Upper lobe of left lung (tissue), 6 donors: ENCODE data around the gene TM4SF18. TPM values are rescaled to one million over a fixed set of nuclear protein-coding genes. Genes with fewer than 3 reads are reported as not detected.

Experiments
- ATAC-seq, 2 donors: fragments of 200-7000 bp; cut with Tn5 transposase; one replicate each; pipeline ENCODE4 v1.9.1; 2022; ENCODE audit warnings: mild to moderate bottlenecking in 2 of 2, moderate library complexity in 2 of 2; ENCODE audit not compliant: low FRiP score in 2 of 2
- DNase-seq, 2 donors: peaks; one replicate each; pipeline ENCODE4 v3.0.0-alpha.2; 2019 to 2020
- H3K27ac ChIP-seq, 4 donors: fragments of 200-600 bp; sonication (generic); one replicate each; pipeline ENCODE4 v1.5.1; 2016 to 2019
- H3K27me3 ChIP-seq, 4 donors: fragments of 200-600 bp; sonication (generic); one replicate each; pipeline ENCODE4 v1.5.1; 2017 to 2019
- H3K36me3 ChIP-seq, 4 donors: fragments of 200-600 bp; sonication (generic); one replicate each; pipeline ENCODE4 v1.5.1; 2016 to 2019
- H3K4me1 ChIP-seq, 4 donors: fragments of 200-600 bp; sonication (generic); one replicate each; pipeline ENCODE4 v1.5.1; 2018 to 2019
- H3K4me3 ChIP-seq, 4 donors: fragments of 200-600 bp; sonication (generic); one replicate each; pipeline ENCODE4 v1.5.1; 2017 to 2019; ENCODE audit warnings: mild to moderate bottlenecking in 2 of 4, moderate library complexity in 1 of 4
- H3K9me3 ChIP-seq, 4 donors: fragments of 200-600 bp; sonication (generic); one replicate each; pipeline ENCODE4 v1.5.1; 2018 to 2019
- CTCF ChIP-seq, 6 experiments: fragments of 450-650 bp in 4 of 6; fragments of 200-600 bp in 2 of 6; sonication (generic) in 2 of 6; IDR thresholded peaks; one replicate each; pipeline ENCODE4 v1.5.1; 2016 to 2019; ENCODE audit warnings: antibody characterized with exemption in 6 of 6
- EP300 ChIP-seq, 4 donors: sonication (generic); formaldehyde crosslinking; IDR thresholded peaks; one replicate each; pipeline ENCODE4 v1.5.1; 2017; ENCODE audit warnings: antibody characterized with exemption in 4 of 4, control low read depth in 2 of 4
- POLR2A ChIP-seq, 4 donors: fragments of 450-650 bp; IDR thresholded peaks; one replicate each; pipeline ENCODE4 v1.5.1; 2016 to 2017; ENCODE audit warnings: antibody characterized with exemption in 4 of 4, mild to moderate bottlenecking in 2 of 4
- POLR2AphosphoS5 ChIP-seq, 2 donors: sonication (generic); formaldehyde crosslinking; IDR thresholded peaks; one replicate each; pipeline ENCODE4 v1.5.1; 2017; ENCODE audit warnings: antibody characterized with exemption in 2 of 2
- WGBS, 2 donors: methylation state at CpG; one replicate each; pipeline ENCODE4 v1.1.5; 2017 to 2018; 5-methylcytosine and 5-hydroxymethylcytosine counted together
- total RNA-seq, 6 donors: library from RNA; depleted of rRNA in 4 of 6; stranded (reverse); fragments of >200 nt in 4 of 6; gene quantifications; one replicate each; pipeline versions ENCODE4 v1.1.0 to v1.2.1, GENCODE V29; 2016 to 2021
- donor health status: DM: no; HTN: no; CAD: no; lungs with moderate emphysema.
- donor health status: DM: no; HTN: yes; CAD: no; lungs with severe emphysema.

The TM4SF18 gene
- total RNA-seq, 6 donors from 2014 or later, result 0.55 to 16.6 (median 2.5) TPM

DNA sequence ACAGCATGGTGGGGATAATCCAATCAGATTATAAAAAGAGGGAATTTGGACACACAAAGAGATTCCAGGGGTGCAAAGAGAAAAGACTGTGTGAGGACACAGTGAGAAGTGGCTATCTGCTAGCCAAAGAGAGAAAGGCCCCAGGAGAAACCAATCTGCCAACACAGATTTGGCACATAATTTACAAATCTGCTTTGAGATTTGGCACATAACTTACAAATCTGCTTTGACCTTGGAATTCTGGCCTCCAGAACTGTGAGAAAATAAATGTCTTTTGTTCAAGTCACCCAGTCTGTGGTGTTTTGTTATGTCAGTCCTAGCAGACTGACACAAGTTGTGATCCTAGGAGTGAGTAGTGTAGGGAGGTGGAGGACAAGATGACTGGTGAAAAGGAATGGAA is 3.5 kb upstream of the TM4SF18 start:
- H3K27ac ChIP-seq, result peak overlapping the region in 1 of 4 donors; percentile 0
- H3K9me3 ChIP-seq, result no peaks in the 10 kb centered on the region
- H3K4me3 ChIP-seq, result no peak overlapping the region
- no peaks in the 10 kb centered on the region for H3K36me3 ChIP-seq
- ATAC-seq (no peak), DNase-seq (no peak)
- H3K4me1 ChIP-seq, result peaks cover 14 to 33% (median 21%) of the 10 kb centered on the region in 4 donors
- no peaks in the 10 kb centered on the region for H3K27me3 ChIP-seq
- no peak for TF ChIP-seq EP300 (IDR thresholded peaks at IDR 0.05)
- no peak for TF ChIP-seq POLR2A (IDR thresholded peaks at IDR 0.05)
- TF ChIP-seq POLR2AphosphoS5 (IDR thresholded peaks at IDR 0.05), result no peak
- TF ChIP-seq CTCF (IDR thresholded peaks at IDR 0.05), result no peak

GRCh38 chr3:149332771-149333170 is 665 bp downstream of the TM4SF18 start:
- H3K4me3 ChIP-seq, result peak overlapping the region in 1 of 4 donors; percentile 32
- ATAC-seq (no peak), DNase-seq (no peak)
- no peaks in the 10 kb centered on the region for H3K36me3 ChIP-seq
- no peaks in the 10 kb centered on the region for H3K9me3 ChIP-seq
- H3K4me1 ChIP-seq, result peaks cover 0 to 7% (median 6%) of the 10 kb centered on the region in 4 donors
- H3K27me3 ChIP-seq, result no peaks in the 10 kb centered on the region
- no peak for TF ChIP-seq EP300 (IDR thresholded peaks at IDR 0.05)
- no peak for TF ChIP-seq CTCF (IDR thresholded peaks at IDR 0.05)
- TF ChIP-seq POLR2A (IDR thresholded peaks at IDR 0.05), result no peak
- no peak for TF ChIP-seq POLR2AphosphoS5 (IDR thresholded peaks at IDR 0.05)
- H3K27ac ChIP-seq, result peak overlapping the region; percentile 16 to 49 (median 33)

- Histone ChIP-seq H3K27ac (peak overlapping the region; percentile 16 to 49 (median 33)), H3K4me3 (peak overlapping the region in 1 of 4 donors; percentile 32), H3K36me3 (no peaks in the 10 kb centered on the region), H3K4me1 (peaks cover 0 to 7% (median 6%) of the 10 kb centered on the region in 4 donors), H3K9me3 (no peaks in the 10 kb centered on the region), H3K27me3 (no peaks in the 10 kb centered on the region)
- 7 to 12% methylated on average over 1 of the region's 1 CpG for WGBS, 2 donors
- ATAC-seq (no peak), DNase-seq (no peak)
- TF ChIP-seq POLR2A (IDR thresholded peaks at IDR 0.05), result no peak
- peak in 1 of 4 donors; percentile 22 for TF ChIP-seq EP300 (IDR thresholded peaks at IDR 0.05)
These were observed 1.1 kb downstream of the TM4SF18 start for GRCh38 chr3:149332227-149332765.

DNA sequence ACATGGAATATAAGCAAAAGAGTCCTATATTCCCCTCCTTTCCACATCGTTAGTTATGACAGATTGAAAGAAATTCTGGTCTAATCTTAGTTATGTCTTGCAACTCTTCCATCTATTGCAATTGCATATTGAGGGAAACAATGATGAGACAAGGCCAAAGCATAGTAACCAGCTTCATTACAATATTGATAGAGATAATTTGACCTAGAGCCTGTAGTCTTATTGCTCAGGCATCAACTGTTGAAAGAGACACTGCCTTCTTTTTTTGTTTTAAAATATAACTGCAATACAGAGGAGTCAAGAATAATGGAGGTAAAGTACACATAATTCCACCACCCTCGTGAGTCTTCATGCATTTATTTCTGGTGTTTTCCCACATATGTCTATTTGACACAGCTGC is 2.0 kb downstream of the TM4SF18 start:
- Histone ChIP-seq H3K27me3 (no peaks in the 10 kb centered on the region), H3K4me3 (peak overlapping the region in 1 of 4 donors; percentile 14), H3K9me3 (no peaks in the 10 kb centered on the region), H3K4me1 (peaks cover 0 to 7% (median 6%) of the 10 kb centered on the region in 4 donors), H3K27ac (no peak overlapping the region), H3K36me3 (no peaks in the 10 kb centered on the region)
- no peak for TF ChIP-seq POLR2A (IDR thresholded peaks at IDR 0.05)
- TF ChIP-seq POLR2AphosphoS5 (IDR thresholded peaks at IDR 0.05), result no peak
- TF ChIP-seq EP300 (IDR thresholded peaks at IDR 0.05), result no peak
- no peak for TF ChIP-seq CTCF (IDR thresholded peaks at IDR 0.05)
- DNase-seq, result no peak
- WGBS, 2 donors, result 82 to 87% methylated on average over 2 of the region's 2 CpGs
- no peak for ATAC-seq

DNA sequence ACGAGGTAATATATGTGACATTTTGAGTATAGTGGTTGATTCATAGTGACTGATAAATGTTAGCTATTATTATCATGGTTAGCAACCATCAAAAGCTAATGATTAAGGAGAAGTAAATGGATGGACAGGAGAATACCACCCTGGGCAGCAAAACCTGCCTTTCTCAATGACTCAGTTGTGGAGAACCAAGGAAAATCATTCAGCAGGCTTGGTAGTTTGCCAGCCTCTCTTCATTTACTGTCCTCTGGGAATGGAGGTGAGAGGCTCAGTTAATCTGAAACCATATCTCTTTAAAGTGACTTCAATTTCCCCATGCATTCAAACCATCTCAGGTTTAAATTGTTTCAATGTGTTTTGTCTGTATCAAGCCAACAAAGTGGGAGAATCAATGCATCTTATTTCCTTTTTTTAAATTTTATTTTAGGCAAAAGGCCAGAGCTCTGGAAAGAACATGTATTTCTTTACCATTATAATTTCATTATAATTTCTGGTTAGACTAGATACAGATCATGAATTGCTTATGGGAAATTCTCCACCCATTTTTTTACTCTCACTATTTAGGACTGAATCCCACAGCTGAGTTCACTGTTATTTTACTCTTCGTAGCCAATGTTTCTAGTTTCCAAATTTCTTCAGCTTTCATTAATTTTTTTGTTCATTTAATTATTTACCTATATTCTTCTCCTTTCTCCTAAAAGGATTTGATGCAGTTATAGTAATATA is 2.7 kb downstream of the TM4SF18 start:
- Histone ChIP-seq H3K27ac (no peak overlapping the region), H3K4me3 (no peak overlapping the region), H3K36me3 (no peaks in the 10 kb centered on the region), H3K27me3 (no peaks in the 10 kb centered on the region), H3K4me1 (peaks cover 0 to 7% (median 6%) of the 10 kb centered on the region in 4 donors), H3K9me3 (no peaks in the 10 kb centered on the region)
- TF ChIP-seq CTCF (IDR thresholded peaks at IDR 0.05) (no peak), EP300 (IDR thresholded peaks at IDR 0.05) (no peak), POLR2AphosphoS5 (IDR thresholded peaks at IDR 0.05) (no peak), POLR2A (IDR thresholded peaks at IDR 0.05) (no peak)
- no peak for ATAC-seq
- 88 to 90% methylated on average over 2 of the region's 2 CpGs for WGBS, 2 donors
- no peak for DNase-seq
